Pancreas (tissue), 10 donors: Measurements from ENCODE around the gene PSMB10. TPM values are rescaled to one million over a fixed set of nuclear protein-coding genes. Genes with fewer than 3 reads are reported as not detected.

Experiments used
- ATAC-seq, 4 donors: fragments of 200-7000 bp; cut with Tn5 transposase; one replicate each; pipeline versions ENCODE4 v1.8.0 to v1.9.1; 2020; ENCODE audit warnings: mild to moderate bottlenecking in 4 of 4, moderate library complexity in 4 of 4
- DNase-seq, 6 donors: peaks; one replicate each; pipeline ENCODE4 v3.0.0-alpha.2; 2020
- FAIRE-seq: peaks from 2 replicates; lab custom pipeline; 2012; peaks lifted over from hg19 to GRCh38; lab: Jason Lieb, UNC
- H3K27ac ChIP-seq, 4 donors: fragments of 200-600 bp; sonication (generic); 1 replicate in 3 of 4; 2 replicates in 1 of 4; pipeline versions ENCODE4 v1.5.0 to v1.8.0; 2020
- H3K27me3 ChIP-seq, 4 donors: fragments of 200-600 bp; one replicate each; pipeline ENCODE4 v1.8.0; 2021
- H3K36me3 ChIP-seq, 3 donors: fragments of 200-600 bp; sonication (generic) in 1 of 3; one replicate each; pipeline versions ENCODE4 v1.5.0 to v1.8.0; 2020 to 2021
- H3K4me1 ChIP-seq, 3 donors: fragments of 200-600 bp; one replicate each; pipeline ENCODE4 v1.8.0; 2021
- H3K4me3 ChIP-seq, 4 donors: fragments of 200-600 bp; sonication (generic) in 2 of 4; one replicate each; pipeline versions ENCODE4 v1.5.0 to v1.8.0; 2020 to 2021
- H3K9me3 ChIP-seq, 4 donors: fragments of 200-600 bp; one replicate each; pipeline ENCODE4 v1.8.0; 2021
- WGBS, 2 donors: extraction: QIAGEN DNeasy Blood & Tissue Kit; methylation state at CpG; one replicate each; pipeline ENCODE4 v1.1.7; 2013; 5-methylcytosine and 5-hydroxymethylcytosine counted together
- intact Hi-C, 3 donors: fragments of 100-400 bp; cut with DNase I; formaldehyde crosslinking; loops; one replicate each; pipeline versions ENCODE4 v1.11.1 to v1.14.2; 2022
- polyA plus RNA-seq, 2 donors: library from polyadenylated mRNA; stranded (reverse); fragments of 200-250 nt; gene quantifications; one replicate each; pipeline ENCODE4 v1.2.3, GENCODE V29; 2013
- total RNA-seq, 6 donors: library from RNA; stranded (reverse); fragmentation: NEBNext Ultra II Directional in 4 of 6; extraction: Animal tissue kit (Norgen Biotek cat#: 25700) in 4 of 6; gene quantifications; one replicate each; pipeline versions ENCODE4 v1.2.1 to v1.2.4, GENCODE V29; 2021 to 2023
- TF ChIP-seq, protein P1 (sequence below), 4 donors: fragments of 200-600 bp; sonication (generic) in 3 of 4; IDR thresholded peaks; one replicate each; pipeline versions ENCODE4 v1.5.0 to v1.8.0; 2021; ENCODE audit warnings: antibody characterized with exemption in 4 of 4
- donor health status: healthy with polysubstance abuse.
- donor health status: DM: no; HTN: no; CAD: no; lungs with moderate emphysema.
- donor health status: DM: no; HTN: no; CAD: no.
- donor health status: control.
- donor health status: control.
- donor health status: Bipolar disorder and iron deficiency.
- donor health status: DM: yes; HTN: yes; CAD: no.
- donor health status: DM: no; HTN: no; CAD: no.
- donor health status: DM: no; HTN: no; CAD: no.
- donor health status: DM: yes; HTN: yes; CAD: no.

The PSMB10 gene
- total and polyA plus RNA-seq, 8 donors: 40.0 to 195 (median 53.3) TPM

DNA sequence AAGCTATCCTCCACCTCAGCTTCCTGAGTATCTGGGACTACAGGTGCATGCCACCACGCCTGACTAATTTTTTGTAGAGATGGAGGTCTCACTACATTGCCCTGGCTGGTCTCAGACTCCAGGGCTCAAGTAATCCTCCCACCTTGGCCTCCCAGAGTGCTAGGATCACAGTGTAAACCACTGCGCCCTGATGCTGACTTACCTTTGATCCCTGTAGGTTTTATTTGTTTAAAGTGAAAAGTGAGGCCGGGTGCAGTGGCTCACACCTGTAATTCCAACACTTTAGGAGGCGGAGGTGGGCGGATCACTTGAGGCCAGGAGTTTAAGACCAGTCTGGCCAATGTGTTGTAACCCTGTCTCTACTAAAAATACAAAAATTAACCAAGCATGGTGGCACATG lies 34.9 kb downstream of the PSMB10 start:
- no peaks in the 10 kb centered on the region for H3K9me3 ChIP-seq
- no peak overlapping the region for H3K27ac ChIP-seq
- ATAC-seq (no peak), FAIRE-seq (no peak), DNase-seq (no peak)
- intact Hi-C loops: no loop called here
- peaks cover 0 to 4% (median 0%) of the 10 kb centered on the region in 3 donors for H3K36me3 ChIP-seq
- TF ChIP-seq, protein P1, sequence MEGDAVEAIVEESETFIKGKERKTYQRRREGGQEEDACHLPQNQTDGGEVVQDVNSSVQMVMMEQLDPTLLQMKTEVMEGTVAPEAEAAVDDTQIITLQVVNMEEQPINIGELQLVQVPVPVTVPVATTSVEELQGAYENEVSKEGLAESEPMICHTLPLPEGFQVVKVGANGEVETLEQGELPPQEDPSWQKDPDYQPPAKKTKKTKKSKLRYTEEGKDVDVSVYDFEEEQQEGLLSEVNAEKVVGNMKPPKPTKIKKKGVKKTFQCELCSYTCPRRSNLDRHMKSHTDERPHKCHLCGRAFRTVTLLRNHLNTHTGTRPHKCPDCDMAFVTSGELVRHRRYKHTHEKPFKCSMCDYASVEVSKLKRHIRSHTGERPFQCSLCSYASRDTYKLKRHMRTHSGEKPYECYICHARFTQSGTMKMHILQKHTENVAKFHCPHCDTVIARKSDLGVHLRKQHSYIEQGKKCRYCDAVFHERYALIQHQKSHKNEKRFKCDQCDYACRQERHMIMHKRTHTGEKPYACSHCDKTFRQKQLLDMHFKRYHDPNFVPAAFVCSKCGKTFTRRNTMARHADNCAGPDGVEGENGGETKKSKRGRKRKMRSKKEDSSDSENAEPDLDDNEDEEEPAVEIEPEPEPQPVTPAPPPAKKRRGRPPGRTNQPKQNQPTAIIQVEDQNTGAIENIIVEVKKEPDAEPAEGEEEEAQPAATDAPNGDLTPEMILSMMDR (IDR thresholded peaks at IDR 0.05): no peak
- peaks cover 0 to 3% (median 0%) of the 10 kb centered on the region in 3 donors for H3K4me1 ChIP-seq
- H3K27me3 ChIP-seq: no peaks in the 10 kb centered on the region
- H3K4me3 ChIP-seq: no peak overlapping the region
- WGBS, 2 donors: 86% methylated on average over 5 of the region's 5 CpGs

DNA sequence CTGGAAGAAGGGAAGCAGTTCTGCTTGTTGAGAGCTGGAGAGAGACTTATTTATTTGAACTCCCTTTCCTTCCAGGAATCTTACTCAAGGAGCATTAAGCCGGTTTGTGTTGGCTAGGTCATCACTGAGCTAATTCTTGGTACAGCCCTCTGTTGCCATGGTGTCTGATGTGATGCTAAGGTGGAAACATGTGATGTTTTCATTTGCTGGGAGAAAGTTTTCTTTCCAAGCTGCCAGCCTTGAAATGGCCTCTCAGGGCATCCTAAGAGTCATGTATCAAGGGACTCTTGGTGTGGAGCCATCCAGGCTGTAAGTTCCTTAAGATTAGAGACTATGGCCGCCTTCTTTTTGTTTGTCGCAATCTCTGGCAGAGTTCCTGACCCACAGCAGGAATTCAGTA lies 39.4 kb downstream of the PSMB10 start:
- TF ChIP-seq, protein P1 (IDR thresholded peaks at IDR 0.05): no peak
- intact Hi-C loops: loop anchor here in 1 of 3 donors (5.0 kb wide), 1 partner anchor 35 kb away; the partner anchor contains the start of gene CTRL
- H3K27ac ChIP-seq: no peak overlapping the region
- no peaks in the 10 kb centered on the region for H3K9me3 ChIP-seq
- H3K27me3 ChIP-seq: no peaks in the 10 kb centered on the region
- 80 to 81% methylated on average over 3 of the region's 3 CpGs for WGBS, 2 donors
- H3K36me3 ChIP-seq: no peaks in the 10 kb centered on the region
- H3K4me1 ChIP-seq: peaks cover 11 to 19% (median 11%) of the 10 kb centered on the region in 3 donors
- FAIRE-seq (no peak), DNase-seq (no peak), ATAC-seq (no peak)
- H3K4me3 ChIP-seq: no peak overlapping the region

DNA sequence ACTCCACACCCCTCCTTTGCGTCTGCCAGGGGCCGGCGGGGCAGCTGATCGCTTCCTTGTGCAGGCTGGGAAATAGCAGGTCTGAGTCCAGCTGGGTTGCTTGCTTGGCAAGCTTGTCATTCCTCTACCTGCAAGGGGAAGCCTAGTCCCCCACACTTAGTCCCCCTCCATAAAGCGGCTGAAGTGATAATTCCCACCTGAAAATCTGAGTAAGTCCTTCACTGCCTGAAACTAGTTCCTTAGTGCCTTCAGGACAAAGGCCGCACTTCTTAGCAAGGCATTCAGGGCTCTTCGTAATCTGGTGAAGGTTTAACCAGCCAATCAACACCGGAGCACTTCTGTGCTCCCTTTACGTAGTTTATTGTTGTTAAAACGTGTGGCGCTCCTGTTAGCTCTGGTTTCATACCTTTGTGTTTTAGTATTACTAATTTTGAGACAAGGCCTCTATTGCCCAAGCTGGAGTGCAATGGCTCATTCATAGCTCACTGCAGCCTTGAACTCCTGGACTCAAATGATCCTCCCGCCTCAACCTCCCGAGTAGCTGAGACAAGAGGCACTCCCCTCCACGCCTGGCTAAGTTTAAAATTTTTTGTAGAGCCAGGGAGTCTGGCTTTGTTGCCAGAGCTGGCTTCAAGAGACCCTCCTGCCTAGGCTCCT lies 42.8 kb downstream of the PSMB10 start:
- Histone ChIP-seq H3K4me1 (peaks cover 11 to 20% (median 11%) of the 10 kb centered on the region in 3 donors), H3K9me3 (no peaks in the 10 kb centered on the region), H3K36me3 (no peaks in the 10 kb centered on the region), H3K4me3 (peak overlapping the region; percentile 91 to 99 (median 96)), H3K27me3 (no peaks in the 10 kb centered on the region), H3K27ac (peak overlapping the region; percentile 95 to 98 (median 98))
- peak in 4 of 6 donors; percentile 72 to 84 (median 79) for DNase-seq
- intact Hi-C loops: no loop called here
- peak; percentile 70 to 79 (median 76) for ATAC-seq
- WGBS, 2 donors: 4 to 6% methylated on average over 14 of the region's 14 CpGs
- TF ChIP-seq, protein P1 (IDR thresholded peaks at IDR 0.05): no peak
- no peak for FAIRE-seq

DNA sequence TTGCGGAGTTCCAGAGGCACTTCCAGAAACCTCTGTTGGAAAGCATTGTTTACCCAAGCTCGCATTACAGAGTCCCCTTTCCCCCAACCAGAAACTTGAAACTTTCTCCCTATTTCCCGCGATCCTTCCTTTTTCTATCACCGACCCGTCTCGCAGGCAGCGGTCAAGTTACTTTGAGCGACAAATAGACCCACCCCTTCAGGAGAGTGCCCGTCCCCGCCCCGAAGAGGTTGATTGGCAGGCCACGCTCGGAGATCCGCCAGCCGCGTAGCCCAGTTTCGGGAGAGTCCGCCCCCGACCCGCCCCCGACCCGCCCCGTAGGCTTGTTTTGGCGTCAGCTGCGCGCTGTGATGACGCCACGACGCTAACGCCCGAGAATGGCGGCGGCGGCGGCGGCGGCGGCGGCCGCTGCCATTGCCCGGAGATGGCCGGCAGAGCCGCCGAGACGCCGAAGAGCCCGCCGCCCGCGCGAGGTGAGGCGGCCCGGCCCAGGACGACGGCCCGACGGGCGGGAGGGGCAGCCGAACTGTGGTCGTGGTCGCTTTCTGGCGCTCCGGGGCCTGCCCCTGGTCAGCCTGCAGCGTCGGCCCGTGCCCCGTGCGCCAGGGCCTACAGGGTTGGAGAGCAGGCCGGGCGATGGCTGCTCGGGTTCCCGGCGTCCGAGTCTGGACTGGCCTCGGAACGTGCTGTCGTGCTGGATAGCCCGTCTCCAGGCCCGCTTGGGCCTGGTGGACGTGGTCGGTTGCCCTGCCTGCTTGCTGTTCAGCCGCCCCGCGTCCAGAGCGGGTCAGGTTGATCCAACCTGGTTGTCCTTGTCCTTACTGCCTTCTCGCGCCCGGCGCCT lies 43.5 kb downstream of the PSMB10 start, which contains the start of gene PSKH1:
Gene PSKH1 (plus strand): TSS at position 356 of the 844 bp plus-strand sequence. CDS start 15,496 bp downstream, outside the sequence.
- DNase-seq (peak; percentile 96 to 98 (median 96)), FAIRE-seq (no peak), ATAC-seq (peak; percentile 92 to 98 (median 96))
- peaks cover 11 to 20% (median 11%) of the 10 kb centered on the region in 3 donors for H3K4me1 ChIP-seq
- peak within 1 kb of the TSS; percentile 91 to 99 (median 96) for H3K4me3 ChIP-seq
- TF ChIP-seq, protein P1 (IDR thresholded peaks at IDR 0.05): no peak
- no peaks in the 10 kb centered on the region for H3K9me3 ChIP-seq
- H3K36me3 ChIP-seq: no peaks in the 10 kb centered on the region
- intact Hi-C loops: no loop called here
- peak within 1 kb of the TSS; percentile 95 to 98 (median 98) for H3K27ac ChIP-seq
- 0 to 1% methylated on average over 54 to 90 of the region's 90 CpGs for WGBS, 2 donors
- no peaks in the 10 kb centered on the region for H3K27me3 ChIP-seq
